Activated T-helper 1 cell treated with Interleukin-2 at 50 U/mL for 16 hours (primary cell): ENCODE measurements around the gene GFPT2.

Experiments used
- DNase-seq: peaks from one replicate; pipeline ENCODE4 v3.0.0-alpha.2; 2020; ENCODE audit warnings: low read depth

The GFPT2 gene

DNA sequence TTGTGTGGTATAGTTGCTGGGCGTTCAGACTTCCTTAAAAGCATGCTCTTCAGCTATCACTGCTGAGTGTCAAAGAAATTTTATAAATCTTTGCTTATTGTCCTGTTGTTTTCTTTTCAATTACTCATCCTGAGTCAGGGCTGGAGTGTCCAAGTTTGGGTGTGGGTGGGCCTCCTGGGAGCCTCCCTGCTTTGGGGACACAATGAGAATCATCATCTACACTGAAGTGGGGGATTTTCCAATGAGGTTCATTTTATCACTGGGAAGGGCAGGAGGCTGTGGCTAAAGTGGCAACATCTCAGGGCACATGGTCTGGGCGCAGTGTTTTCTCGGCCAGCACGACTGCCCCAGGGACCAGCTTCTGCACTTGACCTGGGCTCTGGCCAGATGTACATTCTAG lies 19.5 kb downstream of the GFPT2 start:
- no peak for DNase-seq

DNA sequence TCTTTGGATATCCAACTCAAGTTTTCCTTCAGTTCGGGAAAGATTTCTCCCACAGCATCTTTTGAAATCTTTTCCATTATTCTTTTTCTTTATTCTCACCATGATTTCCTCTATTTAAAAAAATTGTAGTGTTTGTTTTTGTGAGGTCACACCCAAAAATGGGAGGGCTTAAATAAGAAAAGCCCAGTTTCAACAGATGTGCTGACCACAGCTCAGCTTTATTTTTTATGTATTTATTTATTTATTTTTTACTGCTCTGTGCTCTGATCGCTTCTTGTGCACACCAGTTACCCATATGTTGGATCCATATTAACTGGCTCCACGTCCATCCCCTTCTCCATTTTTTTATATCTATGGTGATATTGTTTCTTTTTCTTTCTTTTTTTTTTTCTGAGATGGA lies 20.3 kb downstream of the GFPT2 start:
- DNase-seq = no peak

DNA sequence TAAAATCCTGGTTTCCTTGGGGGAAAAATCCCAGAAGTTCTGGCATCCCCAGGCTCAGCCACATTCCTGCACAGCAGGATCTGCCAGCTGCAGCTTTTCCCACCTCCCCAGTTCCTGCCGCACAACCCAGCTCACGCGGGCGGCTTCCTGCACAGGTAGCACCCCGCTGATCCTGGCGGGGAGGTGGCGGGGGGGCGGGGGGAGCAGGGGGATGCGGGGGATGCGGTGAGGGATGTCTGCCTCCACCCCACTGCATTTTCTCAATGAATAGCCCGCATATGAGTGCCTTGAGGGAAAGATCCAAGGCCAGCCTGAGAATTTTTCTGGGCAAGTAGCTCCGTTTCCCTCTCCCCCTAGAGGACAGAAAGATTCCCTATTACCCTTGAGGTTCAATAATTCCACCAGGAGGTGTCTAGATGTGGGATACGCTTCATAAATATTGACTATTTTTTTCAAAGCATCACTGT lies 21.1 kb downstream of the GFPT2 start:
- DNase-seq = no peak

DNA sequence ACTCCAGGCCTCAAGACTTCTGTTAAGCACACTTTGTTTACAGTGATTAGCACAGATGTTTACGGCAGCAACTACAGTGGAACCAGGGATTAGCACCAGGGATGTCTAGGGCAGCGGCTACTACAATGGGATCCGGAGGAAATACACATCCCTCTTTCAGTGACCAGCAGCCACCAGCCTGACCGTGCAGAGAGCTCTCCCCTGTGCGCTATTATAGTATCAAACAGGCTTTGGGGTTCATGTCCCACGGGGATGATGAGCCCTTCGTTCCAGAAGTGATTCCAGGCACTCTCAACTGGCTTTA lies 21.5 kb downstream of the GFPT2 start:
- no peak for DNase-seq

DNA sequence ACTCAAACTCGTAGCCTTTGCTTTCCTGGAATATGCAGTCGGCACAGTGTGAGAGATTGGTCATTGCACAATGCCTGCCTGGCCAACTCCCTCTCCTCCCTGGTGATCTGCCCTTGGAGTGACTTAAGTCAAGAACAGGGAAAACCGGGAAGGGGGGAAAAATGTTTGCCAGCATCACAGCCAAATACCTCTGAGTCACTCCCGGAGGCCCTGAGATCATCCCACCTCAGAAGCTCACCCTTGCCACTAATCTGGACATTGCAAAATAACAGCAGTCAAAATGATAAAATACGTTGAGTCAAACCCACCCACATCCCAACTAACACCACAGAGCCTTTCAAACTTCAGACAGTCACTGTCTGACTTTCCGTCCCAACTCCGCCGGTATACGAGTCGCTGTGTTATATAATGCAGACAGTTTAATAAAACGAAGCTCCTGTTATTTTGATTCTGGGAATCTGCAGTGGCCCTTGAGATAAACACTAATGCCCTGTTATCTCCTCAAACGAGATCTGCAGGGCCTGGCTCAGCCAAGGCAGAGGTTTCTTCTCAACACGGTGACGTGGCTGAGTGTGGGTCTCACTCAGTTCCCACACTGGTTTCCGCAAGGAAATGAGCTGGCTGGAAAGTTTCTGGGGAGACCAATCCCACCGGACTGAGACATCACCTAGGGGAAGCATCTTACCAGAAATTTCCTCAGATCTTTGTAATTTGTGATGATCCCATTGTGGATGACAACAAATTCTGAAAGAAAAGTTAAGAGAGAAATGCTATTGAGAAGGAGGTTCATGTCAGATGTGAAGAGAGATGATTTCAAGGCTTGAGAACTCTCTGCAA lies 22.1 kb downstream of the GFPT2 start:
- no peak for DNase-seq

DNA sequence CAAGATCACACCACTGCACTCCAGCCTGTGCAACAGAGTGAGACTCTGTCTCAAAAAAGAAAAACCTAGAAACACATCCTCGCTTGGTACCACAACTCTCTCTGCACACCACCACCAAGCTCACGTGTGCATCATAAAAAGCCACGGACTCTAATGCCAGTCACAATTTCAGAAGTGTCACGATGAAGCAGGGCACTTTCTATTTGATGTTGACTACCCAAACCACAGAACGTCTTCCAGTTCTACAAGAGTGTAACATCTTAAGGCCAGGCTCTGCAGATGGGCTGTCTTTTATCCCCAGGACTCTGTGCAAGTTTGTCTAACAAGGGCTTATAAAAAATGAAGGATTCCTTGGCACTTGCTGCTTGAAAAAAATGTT lies 22.9 kb downstream of the GFPT2 start:
- no peak for DNase-seq

DNA sequence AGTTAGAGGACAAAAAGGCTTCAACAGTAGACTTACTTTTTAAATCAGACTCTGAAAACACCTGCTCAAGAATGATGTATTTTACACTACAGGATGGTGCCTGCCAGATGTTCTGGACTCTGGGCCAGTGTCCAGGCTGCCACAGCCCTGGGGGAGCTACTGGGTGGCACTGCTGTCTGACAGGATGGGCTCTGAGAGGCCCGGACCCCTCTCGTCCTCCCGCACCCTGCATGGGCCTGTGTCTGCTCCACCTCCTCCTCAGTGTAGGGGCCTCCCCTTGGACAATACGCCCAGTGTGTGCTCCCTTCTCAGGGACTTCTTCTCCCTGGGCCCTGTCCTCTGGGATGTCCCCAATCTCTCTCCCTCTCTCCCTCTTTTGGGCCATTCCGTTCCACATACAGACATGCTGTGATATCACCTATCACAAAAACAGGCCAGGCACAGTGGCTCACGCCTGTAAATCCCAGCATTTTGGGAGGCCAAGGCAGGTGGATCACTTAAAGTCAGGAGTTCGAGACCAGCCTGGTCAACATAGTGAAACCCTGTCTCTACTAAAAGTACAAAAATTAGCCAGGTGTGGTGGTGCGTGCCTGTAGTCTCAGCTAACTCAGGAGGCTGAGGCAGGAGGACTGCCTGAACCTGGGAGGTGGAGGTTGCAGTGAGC lies 23.4 kb downstream of the GFPT2 start:
- DNase-seq = no peak

DNA sequence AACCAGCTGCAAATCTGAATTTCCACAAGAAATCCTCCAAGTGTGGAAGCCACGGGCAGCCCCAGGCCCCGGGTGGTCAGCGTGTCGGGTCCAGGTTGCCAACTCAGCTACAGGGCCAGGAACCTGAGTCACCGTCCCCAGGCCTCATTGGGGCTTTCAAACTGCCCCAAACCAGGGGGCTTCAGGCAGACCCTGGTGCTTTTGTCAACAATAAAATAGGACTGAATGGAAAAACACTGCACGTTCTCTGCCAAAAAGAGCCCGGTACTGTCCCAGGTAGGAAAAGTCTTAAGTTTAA lies 24.0 kb downstream of the GFPT2 start:
- DNase-seq = no peak

DNA sequence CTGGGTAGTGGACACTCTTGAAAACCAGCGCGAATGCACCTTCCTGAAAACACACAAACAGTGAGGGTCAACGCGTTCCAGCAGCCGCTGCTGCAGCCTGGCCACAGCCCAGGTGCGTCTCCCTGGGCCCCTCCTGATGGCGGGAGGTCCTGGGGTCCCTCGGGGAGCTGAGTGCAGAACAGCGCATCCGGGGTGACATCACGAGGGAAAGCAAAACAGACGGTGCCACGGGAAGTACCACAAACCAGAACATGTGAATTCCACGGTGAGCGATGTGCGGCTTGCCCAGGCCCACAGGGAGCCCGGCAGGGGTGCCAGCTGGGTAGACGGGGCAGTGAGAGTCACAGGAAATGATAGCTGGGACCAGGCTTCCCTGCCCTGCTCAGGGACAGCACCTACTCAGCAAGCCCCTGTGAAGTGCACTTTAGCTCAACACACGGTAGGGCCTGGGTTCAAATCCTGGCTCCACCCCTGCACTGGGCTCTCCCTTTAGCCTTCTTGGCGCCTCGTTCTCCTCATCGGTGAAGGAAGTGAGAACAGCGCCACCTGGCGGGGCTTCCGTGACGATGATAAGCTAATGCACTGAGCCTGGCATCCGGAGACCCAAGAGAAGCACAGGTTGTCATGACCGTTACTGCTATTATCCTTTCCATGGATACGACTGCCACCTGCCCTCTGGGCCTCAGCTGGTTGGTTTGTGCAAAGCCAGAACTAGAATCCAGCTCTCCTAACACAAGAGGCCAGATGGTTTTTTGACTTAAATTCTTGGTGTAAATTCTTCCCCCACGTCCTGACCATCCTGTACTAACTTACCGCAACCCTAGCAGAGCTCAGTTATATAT lies 24.6 kb downstream of the GFPT2 start:
- DNase-seq = peak; percentile 71

DNA sequence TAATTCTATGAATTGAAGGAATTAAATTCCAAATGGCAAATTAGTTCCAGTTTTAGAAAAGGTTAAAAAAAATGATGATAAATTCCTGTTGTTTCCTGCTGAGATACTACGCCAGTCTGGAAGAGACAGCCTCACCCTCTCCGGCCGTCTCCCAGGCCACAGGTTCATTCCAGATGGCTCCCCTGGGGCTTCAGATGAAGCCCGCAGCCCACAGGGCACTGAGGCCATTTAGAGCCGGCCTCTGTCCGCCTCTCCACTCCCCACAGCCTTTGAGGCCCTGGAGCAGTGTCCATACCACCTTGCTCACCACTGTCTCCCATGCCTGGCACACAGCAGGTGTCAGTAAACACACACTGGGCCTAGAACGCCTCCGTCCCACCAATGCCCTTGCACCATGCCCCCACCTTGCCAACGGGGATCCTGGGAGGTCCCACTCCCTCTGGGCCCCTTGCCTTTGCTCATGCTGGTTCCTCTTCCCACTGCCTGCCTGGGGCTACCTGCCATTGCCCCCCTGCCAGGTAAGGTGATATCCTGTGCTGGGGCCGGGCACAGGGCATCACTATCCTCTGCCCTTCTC lies 26.1 kb downstream of the GFPT2 start:
- no peak for DNase-seq

DNA sequence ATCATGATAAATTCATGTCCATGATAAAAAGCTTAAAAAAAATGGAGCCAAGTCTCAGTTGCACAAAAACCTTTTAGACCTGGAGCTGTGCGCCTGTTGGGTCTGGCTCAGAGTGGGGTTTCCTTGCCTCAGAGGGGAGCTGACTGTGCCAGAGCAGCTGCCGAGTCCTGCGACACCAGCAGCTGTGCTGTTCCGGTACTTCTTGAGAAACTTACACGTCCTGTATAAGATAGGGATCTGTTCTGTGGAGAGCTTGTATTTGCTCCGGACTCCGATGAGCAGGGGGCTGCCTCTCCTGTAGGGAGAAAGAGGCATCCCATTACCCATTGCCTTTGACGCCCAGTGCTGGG lies 28.6 kb downstream of the GFPT2 start:
- DNase-seq = no peak

DNA sequence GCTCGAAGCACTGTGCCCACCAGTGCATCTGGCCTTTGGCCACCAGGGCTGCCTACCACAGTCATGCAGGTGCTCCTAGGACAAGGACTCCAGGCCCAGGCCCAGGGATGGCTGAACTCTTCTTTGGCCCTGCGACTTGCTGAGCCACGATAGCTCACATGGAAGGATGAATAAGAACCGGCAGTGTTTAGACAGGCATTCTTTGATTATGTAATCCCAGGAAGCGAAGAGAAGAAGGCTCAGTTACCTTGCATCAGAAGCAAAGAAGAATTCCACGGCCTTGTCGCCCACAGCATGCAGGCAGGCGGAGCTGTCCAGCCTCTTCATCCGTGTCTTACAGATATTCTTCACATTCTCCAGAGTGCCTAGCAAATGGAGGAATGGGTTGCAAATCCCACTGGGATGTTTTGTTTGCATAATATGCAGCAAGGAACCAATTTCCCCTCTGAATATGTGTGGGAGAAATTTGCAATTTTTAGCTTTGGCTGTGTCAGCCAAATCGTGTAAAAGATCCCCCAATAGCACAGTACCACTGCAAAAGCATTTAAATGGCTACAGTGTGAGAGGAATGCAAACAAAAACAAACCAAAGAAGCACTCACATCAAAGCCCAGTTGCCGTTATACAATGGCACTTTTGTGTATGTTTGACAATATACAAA lies 29.1 kb downstream of the GFPT2 start:
- no peak for DNase-seq

DNA sequence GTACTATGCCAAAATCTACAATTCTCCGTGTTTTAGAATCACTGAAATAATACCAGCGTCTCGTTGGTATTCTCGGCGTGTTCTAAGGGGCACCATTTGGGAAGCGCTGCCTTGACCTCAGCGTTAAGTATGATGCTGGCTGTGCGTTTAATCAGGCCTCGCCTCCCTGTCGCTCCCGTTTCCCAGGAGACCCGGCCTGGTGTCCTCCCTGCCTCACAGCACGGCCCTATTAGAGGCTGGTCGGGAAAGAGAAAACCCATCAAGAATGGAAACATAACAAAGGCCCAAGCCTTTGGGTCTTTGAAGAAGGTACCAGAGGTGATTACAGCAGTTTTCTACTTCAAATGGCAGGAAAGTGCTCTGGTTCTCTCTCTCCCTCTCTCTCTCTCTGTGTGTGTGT lies 30.0 kb downstream of the GFPT2 start:
- DNase-seq = no peak

DNA sequence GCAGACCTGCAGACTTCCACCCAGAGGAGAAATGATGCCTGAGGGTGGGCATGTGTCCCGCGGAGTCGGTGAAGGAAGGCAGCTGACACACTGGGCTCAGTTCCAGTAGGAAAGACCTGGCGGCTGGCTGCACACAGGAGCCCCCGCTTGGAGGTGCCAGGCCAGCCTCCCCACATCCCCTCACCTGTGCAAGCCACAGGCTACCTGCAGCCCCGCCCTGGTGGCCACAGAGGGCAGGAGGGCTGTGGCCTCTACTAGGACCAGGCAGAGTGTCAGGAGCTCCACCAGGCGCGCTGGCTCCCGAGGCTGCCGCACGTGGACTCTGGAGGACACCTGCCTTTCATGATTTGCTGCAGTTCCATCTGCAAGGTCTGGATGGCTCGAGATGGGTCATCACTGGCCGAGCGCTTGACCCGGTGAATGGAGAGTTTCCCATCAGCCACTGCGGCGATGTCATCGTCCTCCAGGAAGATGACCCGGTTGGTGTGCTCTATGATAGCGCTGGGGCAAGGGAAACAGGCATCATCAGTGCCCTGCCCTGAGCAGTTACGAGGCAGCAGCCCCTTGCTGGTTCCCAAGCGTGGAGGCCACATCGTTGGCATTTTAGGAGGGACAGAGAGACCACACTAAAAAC lies 34.6 kb downstream of the GFPT2 start:
- no peak for DNase-seq

DNA sequence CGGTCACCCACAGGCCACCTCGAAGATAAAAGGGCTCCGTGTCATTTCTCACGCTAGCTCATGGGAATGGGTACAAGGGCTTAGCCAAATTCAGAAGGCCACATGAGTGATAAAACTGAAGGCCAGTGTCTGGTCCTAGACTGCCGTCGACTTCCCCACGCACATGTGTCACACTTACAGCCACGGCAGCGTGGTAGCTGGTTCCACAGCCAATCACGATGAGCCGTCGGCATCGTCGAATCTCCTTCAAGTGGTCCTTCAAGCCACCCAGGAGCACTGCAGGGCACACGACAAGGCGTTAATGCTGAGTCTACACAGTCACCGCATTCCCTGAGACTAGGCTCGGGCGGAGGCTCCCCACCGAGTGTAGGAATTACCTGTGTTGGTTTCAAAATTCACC lies 36.5 kb downstream of the GFPT2 start:
- no peak for DNase-seq

DNA sequence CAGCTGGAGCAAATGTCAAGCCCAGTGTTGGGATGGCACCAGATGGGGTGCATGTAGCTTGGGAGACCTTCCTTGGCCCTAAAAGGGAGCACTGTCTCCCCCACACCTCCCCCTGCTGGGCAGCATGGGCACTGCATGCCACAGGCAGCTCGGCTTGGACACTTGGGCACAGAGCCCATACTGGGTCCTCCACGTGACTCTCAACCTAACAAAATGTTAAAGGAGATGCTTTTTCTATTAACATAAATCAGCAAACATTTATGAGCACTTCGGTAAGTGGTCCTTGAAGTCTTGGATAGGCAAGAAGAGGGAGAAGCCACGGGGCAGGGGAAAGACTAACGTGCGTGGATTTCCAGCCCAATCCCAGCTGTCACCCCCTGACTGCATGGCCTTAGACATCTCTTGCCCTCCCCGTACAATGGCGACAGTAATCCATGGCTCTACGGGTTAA lies 37.3 kb downstream of the GFPT2 start:
- peak; percentile 61 for DNase-seq

DNA sequence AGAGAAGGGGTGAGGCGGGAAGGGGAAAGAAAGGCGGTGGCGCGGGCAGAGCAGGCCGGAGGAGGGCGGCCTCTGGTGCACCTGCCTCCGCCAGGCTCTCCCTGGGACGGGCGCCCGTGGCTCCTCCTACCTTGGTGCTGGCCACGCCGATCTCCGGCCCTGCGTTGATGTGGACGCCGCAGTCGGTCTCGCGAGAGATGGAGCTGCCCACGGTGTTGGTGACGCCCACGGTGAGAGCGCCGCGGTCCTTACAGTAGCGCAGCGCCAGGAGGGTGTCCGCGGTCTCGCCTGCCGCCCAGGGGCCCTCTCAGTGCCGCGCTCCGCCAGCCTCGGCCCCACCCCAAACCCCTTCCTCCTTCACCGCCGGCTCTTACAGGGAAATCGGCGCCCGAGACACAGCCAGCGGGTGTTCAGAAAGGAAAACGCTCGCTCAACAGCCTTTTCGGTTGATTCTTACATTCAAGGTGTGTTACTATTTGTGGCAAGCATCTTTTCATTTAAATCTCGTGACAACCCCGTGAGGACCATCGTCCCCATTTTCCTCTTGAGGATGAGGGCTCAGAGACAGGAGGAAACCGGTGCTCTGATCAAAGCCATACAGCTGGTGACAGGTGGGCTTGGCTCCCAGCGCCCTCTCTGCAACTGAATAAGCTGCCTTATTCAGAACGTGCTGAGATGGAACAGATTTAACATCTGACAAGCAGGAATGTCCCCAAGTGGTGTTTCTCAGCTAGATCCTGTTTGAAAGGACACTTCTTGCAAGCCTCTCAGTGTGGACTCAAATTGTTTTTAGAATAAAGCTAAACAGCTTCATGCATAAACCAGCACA lies 39.2 kb downstream of the GFPT2 start:
- DNase-seq = no peak

DNA sequence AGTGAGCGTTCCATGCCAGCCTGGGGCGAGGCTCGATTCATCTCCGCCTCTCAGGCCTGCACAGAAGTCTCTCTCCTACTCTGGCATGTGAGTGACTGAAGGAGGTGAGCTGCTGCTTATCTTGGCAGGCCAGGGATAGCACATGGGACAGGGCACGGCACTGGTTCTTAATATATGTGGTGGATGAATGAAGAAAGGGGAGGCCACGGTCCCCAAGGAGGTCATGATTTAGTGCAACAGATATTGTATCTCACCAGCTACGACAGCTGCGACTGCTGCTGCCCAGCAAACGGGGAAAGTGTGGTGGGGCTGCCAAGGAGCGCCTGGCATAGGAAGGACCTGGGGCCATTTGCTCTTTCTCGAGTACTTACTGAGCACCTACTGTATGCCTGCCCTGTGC lies 41.9 kb downstream of the GFPT2 start:
- DNase-seq = no peak

DNA sequence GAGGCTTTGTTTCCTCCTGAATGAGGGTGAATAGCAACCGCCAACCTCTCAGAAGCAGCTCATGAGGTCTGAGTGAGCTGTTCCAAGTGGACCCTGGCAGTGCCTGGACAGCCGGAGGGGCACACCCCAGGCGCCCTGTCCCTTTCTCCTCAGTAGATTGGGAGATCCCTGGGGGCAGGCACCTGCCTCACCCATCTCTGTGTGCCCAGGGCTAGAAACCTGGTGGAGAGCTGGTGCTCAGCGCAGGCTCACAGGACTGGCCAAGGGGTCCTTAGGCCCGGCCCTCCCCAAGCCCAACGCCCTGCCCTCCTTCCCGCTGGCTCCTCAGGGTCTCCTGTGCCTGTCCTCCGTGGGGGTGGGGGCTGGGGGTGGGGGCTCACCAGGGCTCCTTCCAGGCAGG lies 46.3 kb downstream of the GFPT2 start:
- DNase-seq = no peak

DNA sequence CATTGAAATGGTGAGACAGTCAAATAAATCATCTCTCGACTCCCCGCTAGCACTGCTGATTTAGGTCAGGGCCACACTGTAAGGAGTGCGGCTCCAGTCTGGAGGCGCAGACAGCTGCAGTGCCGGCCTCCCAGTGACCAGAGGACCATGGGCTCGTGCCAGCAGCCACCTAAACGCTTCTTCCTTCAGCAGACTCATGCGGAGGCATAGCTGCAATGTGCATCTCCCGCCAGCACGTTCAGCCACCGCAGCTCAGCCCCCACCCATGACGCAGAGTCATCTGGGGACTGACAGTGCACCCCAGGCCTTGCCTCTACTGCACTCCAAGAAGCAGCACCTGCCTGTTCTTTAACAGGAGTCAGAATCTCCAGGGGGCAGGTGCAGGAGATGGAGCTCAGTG lies 47.7 kb downstream of the GFPT2 start:
- DNase-seq = no peak
